GM18526 (cell line): ENCODE measurements around the gene ADAMTS17.

Experiments used
- POLR2A ChIP-seq: IDR thresholded peaks from 3 replicates; pipeline ENCODE4 v1.6.1; 2011; ENCODE audit not compliant: insufficient read length; ENCODE audit errors: extremely low read depth

Gene ADAMTS17

GRCh38 chr15:99954361-99955180 lies 387.2 kb downstream of the ADAMTS17 start:
- no peak for TF ChIP-seq POLR2A

GRCh38 chr15:99953886-99954285 lies 387.9 kb downstream of the ADAMTS17 start:
- TF ChIP-seq POLR2A = no peak

- no peak for TF ChIP-seq POLR2A
Measured at GRCh38 chr15:99951511-99951910, 390.3 kb downstream of the ADAMTS17 start.

GRCh38 chr15:99944131-99944530 lies 397.6 kb downstream of the ADAMTS17 start:
- TF ChIP-seq POLR2A = no peak

GRCh38 chr15:99943466-99943865 lies 398.3 kb downstream of the ADAMTS17 start:
- TF ChIP-seq POLR2A = no peak

GRCh38 chr15:99932676-99933402 lies 408.9 kb downstream of the ADAMTS17 start:
- no peak for TF ChIP-seq POLR2A

GRCh38 chr15:99931703-99932603 lies 409.8 kb downstream of the ADAMTS17 start:
- TF ChIP-seq POLR2A = no peak

GRCh38 chr15:99930696-99931095 lies 411.1 kb downstream of the ADAMTS17 start:
- TF ChIP-seq POLR2A = no peak

- TF ChIP-seq POLR2A = no peak
Measured at GRCh38 chr15:99929266-99929665, 412.5 kb downstream of the ADAMTS17 start.

- TF ChIP-seq POLR2A = no peak
Measured at GRCh38 chr15:99928429-99928981, 413.3 kb downstream of the ADAMTS17 start.

- no peak for TF ChIP-seq POLR2A
Measured at GRCh38 chr15:99925661-99926461, 415.9 kb downstream of the ADAMTS17 start.

- no peak for TF ChIP-seq POLR2A
Measured at GRCh38 chr15:99923711-99924110, 418.1 kb downstream of the ADAMTS17 start.
